Measurements from ENCODE around the gene CACNA1H. TPM values are rescaled to one million over a fixed set of nuclear protein-coding genes. Genes with fewer than 3 reads are reported as not detected.
"Not testable (repeated sequence)": the region's sequence is repeated elsewhere in the genome, so short reads cannot be mapped to it uniquely, and the experiment has no call there.

CACNA1H gene
- total RNA-seq, 4 donors from 2014 or later: 1.8 to 13.6 (median 10.2) TPM

DNA sequence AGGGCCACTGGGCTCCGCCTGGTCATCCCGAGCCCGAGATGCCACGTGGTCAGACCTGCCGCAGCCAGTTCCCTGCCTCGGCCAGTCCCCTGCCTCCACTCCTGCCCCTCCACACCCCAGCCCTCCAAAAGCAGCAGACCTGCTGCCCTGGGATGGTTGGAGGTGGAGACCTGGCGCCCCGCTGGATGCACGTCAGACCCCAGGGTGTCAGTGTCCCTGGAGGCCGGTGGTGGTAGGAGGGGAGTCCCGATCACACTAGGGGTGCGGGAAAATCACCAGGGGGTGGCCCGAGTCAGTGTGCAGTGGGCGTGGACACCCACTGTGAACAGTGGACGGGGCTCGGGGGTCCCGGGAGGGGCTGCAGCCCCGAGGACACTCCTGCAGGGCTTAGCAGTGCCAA, 45.3 kb downstream of the CACNA1H start:
- no peak for ATAC-seq (ENCODE audit: low FRiP score)
- no peak for DNase-seq (ENCODE audit: low spot score)
- TF ChIP-seq, protein P1, sequence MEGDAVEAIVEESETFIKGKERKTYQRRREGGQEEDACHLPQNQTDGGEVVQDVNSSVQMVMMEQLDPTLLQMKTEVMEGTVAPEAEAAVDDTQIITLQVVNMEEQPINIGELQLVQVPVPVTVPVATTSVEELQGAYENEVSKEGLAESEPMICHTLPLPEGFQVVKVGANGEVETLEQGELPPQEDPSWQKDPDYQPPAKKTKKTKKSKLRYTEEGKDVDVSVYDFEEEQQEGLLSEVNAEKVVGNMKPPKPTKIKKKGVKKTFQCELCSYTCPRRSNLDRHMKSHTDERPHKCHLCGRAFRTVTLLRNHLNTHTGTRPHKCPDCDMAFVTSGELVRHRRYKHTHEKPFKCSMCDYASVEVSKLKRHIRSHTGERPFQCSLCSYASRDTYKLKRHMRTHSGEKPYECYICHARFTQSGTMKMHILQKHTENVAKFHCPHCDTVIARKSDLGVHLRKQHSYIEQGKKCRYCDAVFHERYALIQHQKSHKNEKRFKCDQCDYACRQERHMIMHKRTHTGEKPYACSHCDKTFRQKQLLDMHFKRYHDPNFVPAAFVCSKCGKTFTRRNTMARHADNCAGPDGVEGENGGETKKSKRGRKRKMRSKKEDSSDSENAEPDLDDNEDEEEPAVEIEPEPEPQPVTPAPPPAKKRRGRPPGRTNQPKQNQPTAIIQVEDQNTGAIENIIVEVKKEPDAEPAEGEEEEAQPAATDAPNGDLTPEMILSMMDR (IDR thresholded peaks at IDR 0.05): no peak

DNA sequence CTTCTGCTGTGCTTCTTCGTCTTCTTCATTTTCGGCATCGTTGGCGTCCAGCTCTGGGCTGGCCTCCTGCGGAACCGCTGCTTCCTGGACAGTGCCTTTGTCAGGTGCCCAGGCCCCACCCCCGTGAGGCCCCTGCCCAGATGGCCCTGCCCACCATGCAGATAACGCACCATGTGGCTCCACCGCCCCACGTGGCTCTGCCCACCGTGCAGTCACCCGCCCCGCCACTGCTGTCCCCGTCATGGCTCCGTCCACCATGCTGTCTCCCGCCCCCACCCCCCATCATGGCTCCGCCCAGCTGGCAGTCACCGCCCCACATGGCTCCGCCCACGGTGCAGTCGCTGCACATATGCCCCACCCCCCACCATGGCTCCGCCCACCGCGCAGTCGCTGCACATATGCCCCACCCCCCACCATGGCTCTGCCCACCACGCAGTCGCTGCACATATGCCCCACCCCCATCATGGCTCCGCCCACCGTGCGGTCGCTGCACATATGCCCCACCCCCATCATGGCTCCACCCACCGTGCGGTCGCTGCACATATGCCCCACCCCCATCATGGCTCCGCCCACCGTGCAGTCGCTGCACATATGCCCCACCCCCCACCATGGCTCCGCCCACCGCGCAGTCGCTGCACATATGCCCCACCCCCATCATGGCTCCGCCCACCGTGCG, 45.9 kb downstream of the CACNA1H start:
- not testable (repeated sequence) for DNase-seq (ENCODE audit: low spot score); ATAC-seq (ENCODE audit: low FRiP score)

- ATAC-seq (ENCODE audit: low FRiP score) (no peak), DNase-seq (ENCODE audit: low spot score) (no peak)
- TF ChIP-seq, protein P1 (IDR thresholded peaks at IDR 0.05): no peak
These were observed 46.6 kb downstream of the CACNA1H start for GRCh38 chr16:1199347-1200013.

GRCh38 chr16:1200014-1200627, 47.2 kb downstream of the CACNA1H start:
- no peak for ATAC-seq (ENCODE audit: low FRiP score)
- DNase-seq (ENCODE audit: low spot score): no peak
- TF ChIP-seq, protein P1 (IDR thresholded peaks at IDR 0.05): no peak

- ATAC-seq (ENCODE audit: low FRiP score) (no peak), DNase-seq (ENCODE audit: low spot score) (no peak)
- TF ChIP-seq, protein P1 (IDR thresholded peaks at IDR 0.05): no peak
These were observed 48.5 kb downstream of the CACNA1H start for GRCh38 chr16:1201444-1201843.

DNA sequence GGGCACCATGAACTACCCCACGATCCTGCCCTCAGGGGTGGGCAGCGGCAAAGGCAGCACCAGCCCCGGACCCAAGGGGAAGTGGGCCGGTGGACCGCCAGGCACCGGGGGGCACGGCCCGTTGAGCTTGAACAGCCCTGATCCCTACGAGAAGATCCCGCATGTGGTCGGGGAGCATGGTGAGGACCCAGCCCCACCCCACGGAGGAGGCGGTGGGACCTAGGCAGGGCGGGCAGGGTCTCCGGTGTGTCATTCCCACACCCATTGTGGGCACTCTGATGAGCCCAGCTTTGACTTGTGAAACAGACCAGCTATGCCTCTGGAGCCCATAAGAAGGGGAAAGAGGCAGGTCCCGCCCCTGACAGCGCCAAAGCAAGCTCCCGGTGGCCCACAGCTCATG, 49.4 kb downstream of the CACNA1H start:
- DNase-seq (ENCODE audit: low spot score): no peak
- TF ChIP-seq, protein P1 (IDR thresholded peaks at IDR 0.05): no peak
- ATAC-seq (ENCODE audit: low FRiP score): no peak

DNA sequence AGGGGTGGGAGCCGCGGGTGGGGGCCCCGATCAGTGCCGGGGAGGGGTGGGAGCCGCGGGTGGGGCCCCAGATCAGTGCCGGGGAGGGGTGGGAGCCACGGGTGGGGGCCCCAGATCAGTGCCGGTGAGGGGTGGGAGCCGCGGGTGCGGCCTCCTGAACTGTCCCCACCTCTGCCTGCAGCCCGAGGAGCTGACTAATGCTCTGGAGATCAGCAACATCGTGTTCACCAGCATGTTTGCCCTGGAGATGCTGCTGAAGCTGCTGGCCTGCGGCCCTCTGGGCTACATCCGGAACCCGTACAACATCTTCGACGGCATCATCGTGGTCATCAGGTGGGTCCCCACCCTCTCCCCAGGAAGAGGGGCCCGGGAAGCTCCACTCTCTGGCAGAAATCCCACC, 52.0 kb downstream of the CACNA1H start:
- ATAC-seq (ENCODE audit: low FRiP score): no peak
- TF ChIP-seq, protein P1 (IDR thresholded peaks at IDR 0.05): no peak
- no peak for DNase-seq (ENCODE audit: low spot score)
